Non-pigmented ciliary epithelial cell (primary cell): ENCODE results near the gene RRP8.

ENCODE experiments used
- DNase-seq: peaks from one replicate; pipeline ENCODE4 v3.0.0-alpha.2; 2010; ENCODE audit warnings: low read depth

RRP8 gene

DNA sequence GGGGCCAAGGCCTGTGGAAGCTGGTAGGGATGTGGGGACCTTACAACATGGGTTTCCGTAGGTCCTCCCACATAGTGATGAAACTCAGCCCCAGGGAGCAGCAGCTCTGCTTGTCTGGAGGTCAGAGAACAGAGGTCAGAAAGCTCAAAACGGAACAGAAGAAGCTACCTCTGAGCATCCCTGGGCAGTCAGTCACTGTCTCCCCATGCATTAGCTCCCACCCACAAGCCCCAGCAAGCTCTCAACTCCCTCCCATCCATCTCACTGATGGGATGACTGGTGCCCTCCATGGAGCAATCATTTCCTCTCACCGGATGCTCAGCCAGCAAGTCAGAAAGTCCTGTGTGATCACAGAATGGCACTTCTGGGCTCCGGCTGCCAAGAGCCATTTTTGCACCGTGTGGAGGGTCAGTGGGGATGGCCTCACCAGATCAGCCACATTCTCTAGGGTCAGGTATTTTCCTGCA lies 13.9 kb upstream of the RRP8 start:
- DNase-seq: no peak

GRCh38 chr11:6616596-6617250 lies 13.3 kb upstream of the RRP8 start:
- DNase-seq: no peak

DNA sequence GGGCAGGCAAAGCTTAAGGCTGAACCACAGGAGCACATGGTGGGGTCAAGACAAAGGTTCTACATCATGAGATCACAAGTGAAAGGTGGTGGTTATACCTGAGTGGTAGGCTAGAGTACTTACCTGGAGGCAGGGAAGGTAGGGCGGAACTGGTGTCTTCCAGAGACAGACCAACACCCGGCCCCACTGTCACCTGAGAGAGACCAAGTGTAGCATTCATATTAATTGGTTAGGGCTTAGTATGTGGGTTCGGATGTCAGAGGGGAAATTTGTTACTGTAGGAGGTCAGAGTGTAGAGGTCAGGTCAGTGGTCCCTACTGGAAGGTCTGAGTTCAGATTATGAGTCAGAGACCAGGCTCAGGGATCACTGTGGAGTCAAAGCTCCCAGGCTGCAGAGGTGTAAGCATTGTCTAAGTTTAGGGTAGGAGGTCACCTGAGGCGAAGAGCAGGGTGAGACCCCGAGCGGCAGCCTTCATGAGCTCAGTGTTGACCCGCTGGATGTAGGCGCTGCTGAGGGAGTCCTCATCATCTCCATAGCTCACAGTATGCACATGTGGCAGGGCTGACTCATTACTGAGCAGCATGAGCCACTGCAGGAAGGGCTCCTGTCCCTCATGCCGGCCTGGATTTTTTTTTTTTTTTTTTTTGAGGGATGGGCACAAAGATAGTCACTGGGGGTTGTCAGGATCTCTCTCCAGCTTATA lies 12.6 kb upstream of the RRP8 start:
- DNase-seq: no peak

- no peak for DNase-seq
Measured at GRCh38 chr11:6615046-6615445, 11.6 kb upstream of the RRP8 start.

DNA sequence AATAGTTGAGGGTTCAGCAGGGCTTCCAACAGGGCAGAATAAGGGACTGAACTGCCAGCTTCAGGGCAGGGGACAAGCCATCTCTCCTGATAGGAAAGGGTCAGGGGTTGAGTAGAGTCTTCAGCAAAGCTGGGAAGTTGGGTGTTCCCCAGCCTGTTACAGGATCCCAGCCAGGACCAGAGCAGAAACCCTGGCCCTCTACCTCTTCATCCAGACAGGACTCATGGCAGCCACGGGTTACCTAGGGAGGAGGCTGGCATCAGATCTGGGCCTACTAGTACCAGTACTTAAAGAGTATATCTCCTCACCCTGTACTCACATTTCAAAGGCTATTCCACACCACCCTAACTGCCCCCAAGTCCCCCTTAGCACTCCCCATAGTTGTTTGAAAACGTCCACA lies 11.0 kb upstream of the RRP8 start:
- DNase-seq: no peak

GRCh38 chr11:6613496-6613895 lies 10.1 kb upstream of the RRP8 start:
- DNase-seq: no peak

DNA sequence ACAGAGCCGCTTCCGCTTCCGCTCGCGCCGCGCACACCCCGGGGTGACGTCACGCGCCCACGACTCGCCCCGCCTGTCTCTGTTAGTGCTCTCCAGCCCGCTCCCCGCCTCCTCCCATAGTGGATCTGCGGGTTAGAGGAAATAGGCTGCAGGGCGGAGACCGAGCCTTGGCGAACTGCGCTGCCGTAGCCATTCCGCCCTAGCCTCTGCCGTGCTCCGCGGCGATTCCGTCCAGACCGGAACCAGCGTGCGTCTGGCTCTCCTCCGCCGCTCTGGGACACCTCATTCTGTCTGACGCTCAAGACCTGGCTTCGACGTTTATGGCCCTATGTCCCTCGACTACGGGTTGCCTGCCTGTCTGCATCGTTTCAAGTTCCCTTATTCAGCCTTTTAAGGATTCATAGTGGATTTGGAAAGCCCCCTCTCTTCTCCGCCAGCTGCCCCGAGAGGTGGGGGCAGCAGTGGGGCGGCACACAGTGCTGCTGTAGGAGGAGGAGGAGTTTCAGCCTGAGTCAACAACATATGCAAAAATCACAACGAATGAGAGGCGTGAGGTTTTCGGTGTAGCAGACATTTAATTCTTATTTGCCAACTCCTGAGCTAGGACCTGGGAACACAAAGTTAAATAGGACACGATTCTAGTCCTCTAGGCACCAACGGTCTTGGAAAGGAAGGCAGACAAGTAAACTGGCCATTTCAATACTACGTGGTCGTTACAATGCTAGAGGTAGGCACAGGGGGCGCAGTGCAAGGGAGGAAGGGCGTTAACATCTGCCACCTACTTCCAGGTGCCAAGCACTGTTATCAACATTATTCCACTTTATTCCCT lies 9.0 kb upstream of the RRP8 start, which contains the start of gene TAF10:
TAF10 (minus strand) TSS at position 4 of the 829 bp plus-strand sequence. CDS start 27 bp downstream, outside the sequence.
- DNase-seq: peak; percentile 73

GRCh38 chr11:6611963-6612212 lies 8.5 kb upstream of the RRP8 start:
- no peak for DNase-seq

- DNase-seq: no peak
Measured at GRCh38 chr11:6611092-6611962, 7.9 kb upstream of the RRP8 start.

GRCh38 chr11:6610591-6610990 lies 7.2 kb upstream of the RRP8 start:
- DNase-seq: no peak

DNA sequence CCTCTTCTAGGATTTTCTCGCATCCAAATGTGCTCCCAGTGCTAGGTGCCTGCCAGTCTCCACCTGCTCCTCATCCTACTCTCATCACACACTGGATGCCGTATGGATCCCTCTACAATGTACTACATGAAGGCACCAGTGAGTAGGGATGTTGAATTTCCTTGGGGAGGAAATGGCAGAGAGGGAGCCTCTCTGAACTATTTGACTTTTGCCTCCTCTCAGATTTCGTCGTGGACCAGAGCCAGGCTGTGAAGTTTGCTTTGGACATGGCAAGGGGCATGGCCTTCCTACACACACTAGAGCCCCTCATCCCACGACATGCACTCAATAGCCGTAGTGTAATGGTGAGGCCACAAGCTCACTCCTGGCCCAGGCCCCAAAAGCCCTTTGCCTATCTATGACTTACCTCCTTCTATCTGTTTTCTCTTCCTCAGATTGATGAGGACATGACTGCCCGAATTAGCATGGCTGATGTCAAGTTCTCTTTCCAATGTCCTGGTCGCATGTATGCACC lies 6.1 kb upstream of the RRP8 start:
- DNase-seq: no peak

GRCh38 chr11:6608726-6609501 lies 5.5 kb upstream of the RRP8 start:
- no peak for DNase-seq

GRCh38 chr11:6608011-6608410 lies 4.6 kb upstream of the RRP8 start:
- DNase-seq: no peak

GRCh38 chr11:6607190-6607795 lies 3.9 kb upstream of the RRP8 start:
- no peak for DNase-seq

DNA sequence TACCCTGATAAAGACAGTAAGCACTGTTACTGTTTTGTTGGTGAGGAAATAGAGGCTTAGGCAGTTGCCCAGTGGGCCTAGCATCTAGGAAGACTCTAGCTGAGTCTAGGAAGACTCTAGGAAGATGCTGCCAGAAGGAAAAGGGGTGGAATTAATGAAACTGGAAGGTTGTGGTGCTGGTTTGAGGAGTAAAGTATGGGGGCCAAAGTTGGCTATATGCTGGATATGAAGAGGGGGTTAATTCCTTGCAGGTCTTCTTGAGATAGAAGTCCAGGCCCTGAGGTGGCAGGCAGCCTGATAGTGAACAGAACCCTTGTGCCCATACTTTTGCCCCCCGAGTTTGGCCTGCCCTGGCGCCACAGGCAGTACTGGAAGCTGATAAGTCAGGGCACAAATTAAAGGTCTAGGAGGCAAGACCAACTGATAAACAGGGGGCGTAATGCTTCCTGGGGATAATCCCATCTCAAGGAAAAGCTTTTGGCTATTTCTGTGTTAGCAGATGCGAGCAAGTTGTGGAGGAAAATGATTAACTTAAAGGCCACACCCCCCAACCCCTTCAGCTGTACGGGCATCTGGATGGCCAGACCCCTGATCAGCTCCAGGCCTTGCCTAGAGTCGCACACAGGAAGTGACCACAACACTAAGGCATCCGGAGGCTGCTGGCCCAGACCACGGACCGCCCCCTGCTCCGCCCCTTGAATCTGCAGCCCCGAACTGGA lies 3.2 kb upstream of the RRP8 start:
- DNase-seq: peak; percentile 87

GRCh38 chr11:6604790-6605189 lies 1.4 kb upstream of the RRP8 start:
- no peak for DNase-seq

- DNase-seq: no peak
Measured at GRCh38 chr11:6604081-6604626, 738 bp upstream of the RRP8 start.

GRCh38 chr11:6602096-6602940 lies 1.1 kb downstream of the RRP8 start:
- no peak for DNase-seq

- no peak for DNase-seq
Measured at GRCh38 chr11:6601041-6601461, 2.4 kb downstream of the RRP8 start.
